Panc1 (cell line): Measurements from ENCODE around the gene ATRN. TPM values are rescaled to one million over a fixed set of nuclear protein-coding genes. Genes with fewer than 3 reads are reported as not detected.

ENCODE experiments used
- ATAC-seq: fragments of 200-7000 bp; cut with Tn5 transposase; 2 replicates; pipeline ENCODE4 v1.9.1; 2020; ENCODE audit warnings: mild to moderate bottlenecking, moderate library complexity
- BruUV-seq: library from RNA; stranded (reverse); fragments of 400-500 nt; replicated peaks from 2 replicates; lab custom pipeline; 2021; lab: Mats Ljungman, UMichigan
- CTCF ChIA-PET: fragments of 300-600 bp; sonication (Branson Sonifier 250); formaldehyde crosslinking; loops from one replicate; lab custom pipeline; 2022; ENCODE audit warnings: antibody characterized with exemption; lab: Charles Lee
- POLR2A ChIA-PET: fragments of 300-600 bp; sonication (Branson Sonifier 250); formaldehyde crosslinking; loops from one replicate; lab custom pipeline; 2022; ENCODE audit warnings: antibody characterized with exemption; lab: Charles Lee
- DNase-seq: peaks from one replicate; pipeline ENCODE4 v3.0.0-alpha.2; 2010; ENCODE audit warnings: low read depth, low spot score
- H3K27ac ChIP-seq: 2 replicates; pipeline ENCODE4 v1.5.1; 2011; ENCODE audit warnings: mild to moderate bottlenecking, low read length, inconsistent platforms
- H3K27me3 ChIP-seq: fragments of 200-500 bp; sonication (Bioruptor generic); 2 replicates; pipeline ENCODE4 v1.6.0; 2014; ENCODE audit warnings: low read length, inconsistent platforms; ENCODE audit not compliant: control insufficient read depth, insufficient read depth
- H3K36me3 ChIP-seq: fragments of 200-500 bp; sonication (Bioruptor generic); 2 replicates; pipeline ENCODE4 v1.5.1; 2014; ENCODE audit warnings: inconsistent platforms, mild to moderate bottlenecking, low read length, moderate library complexity; ENCODE audit not compliant: control insufficient read depth, insufficient read depth
- H3K4me1 ChIP-seq: 2 replicates; pipeline ENCODE4 v1.5.1; 2011; ENCODE audit warnings: inconsistent platforms, mild to moderate bottlenecking, low read length, moderate library complexity; ENCODE audit not compliant: control insufficient read depth, insufficient read depth
- H3K4me3 ChIP-seq, 2 experiments: 2 replicates each; pipeline ENCODE4 v1.5.1; 2011 to 2012; ENCODE audit warnings: low read depth in 2 of 2, low read length in 2 of 2, mild to moderate bottlenecking in 2 of 2, inconsistent platforms in 1 of 2, moderate library complexity in 1 of 2
- H3K9me3 ChIP-seq: fragments of 200-500 bp; sonication (Bioruptor generic); 2 replicates; pipeline ENCODE4 v1.5.1; 2014; ENCODE audit warnings: low read depth, mild to moderate bottlenecking, inconsistent platforms, low read length, moderate library complexity; ENCODE audit not compliant: control insufficient read depth, insufficient read depth
- CTCF ChIP-seq: fragments of 450-650 bp; IDR thresholded peaks from 2 replicates; pipeline ENCODE4 v1.5.1; 2017; ENCODE audit warnings: mild to moderate bottlenecking
- POLR2AphosphoS5 ChIP-seq: IDR thresholded peaks from 2 replicates; pipeline ENCODE4 v1.6.1; 2012; ENCODE audit warnings: mild to moderate bottlenecking, low read depth, low read length, moderate library complexity
- REST ChIP-seq, 2 experiments: IDR thresholded peaks; 2 replicates each; pipeline ENCODE4 v1.6.1; 2011 to 2012; ENCODE audit warnings: low read depth in 2 of 2, control low read depth in 1 of 2, low read length in 1 of 2, mild to moderate bottlenecking in 1 of 2, moderate library complexity in 1 of 2; ENCODE audit not compliant: insufficient read depth in 1 of 2
- SIN3A ChIP-seq: IDR thresholded peaks from 2 replicates; pipeline ENCODE4 v1.6.1; 2012; ENCODE audit warnings: low read depth, mild to moderate bottlenecking, low read length, moderate library complexity, borderline replicate concordance; ENCODE audit not compliant: insufficient read depth
- TCF7L2 ChIP-seq: IDR thresholded peaks from 2 replicates; pipeline ENCODE4 v1.6.1; 2011; ENCODE audit warnings: mild to moderate bottlenecking, low read depth, low read length, inconsistent platforms
- in situ Hi-C: cut with HindIII; loops from 2 replicates; pipeline ENCODE4 v1.10.0; 2016; ENCODE audit warnings: low sequenced_read_pairs, low pct_unique_long_range_greater_than_20kb
- intact Hi-C: fragments of 100-400 bp; cut with micrococcal nuclease; formaldehyde crosslinking; loops from one replicate; pipeline ENCODE4 v1.10.0; 2022; ENCODE audit not compliant: unreplicated experiment
- total RNA-seq: library from RNA; stranded (reverse); gene quantifications from one replicate; pipeline ENCODE4 v1.2.1, GENCODE V29; 2021; ENCODE audit not compliant: unreplicated experiment

The ATRN gene
- total RNA-seq, 1 experiment from 2014 or later, result 33.8 TPM

- no peak for TF ChIP-seq REST (IDR thresholded peaks at IDR 0.05; ENCODE audit: insufficient read depth in 1 of 2, low read depth in 2 of 2, low read length in 1 of 2)
- no peak for TF ChIP-seq POLR2AphosphoS5
- TF ChIP-seq TCF7L2, result no peak
- no peak for TF ChIP-seq SIN3A
- TF ChIP-seq CTCF, result no peak
- ATAC-seq (no peak), DNase-seq (no peak)
- no peaks in the 10 kb centered on the region for H3K9me3 ChIP-seq
- no peak overlapping the region for H3K27ac ChIP-seq
- H3K4me3 ChIP-seq, result no peak overlapping the region
- H3K36me3 ChIP-seq, result no peaks in the 10 kb centered on the region
- ChIA-PET CTCF (interaction anchor here (0.6 kb wide), 1 partner anchor 54 kb away, joined by 6 read pairs; no protein-coding TSS in a partner anchor), POLR2A (interaction anchor here (0.6 kb wide), 1 partner anchor 850 kb away, joined by 5 read pairs; no protein-coding TSS in a partner anchor)
- intact Hi-C loops, result no loop called here
- H3K4me1 ChIP-seq, result no peaks in the 10 kb centered on the region
- H3K27me3 ChIP-seq, result no peaks in the 10 kb centered on the region
- in situ Hi-C loops, result no loop called here
- BruUV-seq, result no TSS peak
Measured at GRCh38 chr20:3630429-3630828, 159.6 kb downstream of the ATRN start.

- no TSS peak for BruUV-seq
- no peak for ATAC-seq
- Histone ChIP-seq H3K9me3 (no peaks in the 10 kb centered on the region), H3K4me1 (no peaks in the 10 kb centered on the region), H3K27ac (no peak overlapping the region), H3K4me3 (no peak overlapping the region), H3K27me3 (no peaks in the 10 kb centered on the region), H3K36me3 (no peaks in the 10 kb centered on the region)
- in situ Hi-C loops, result no loop called here
- ChIA-PET POLR2A (no interaction called here), CTCF (no interaction called here)
- DNase-seq, result no peak
- intact Hi-C loops, result no loop called here
- no peak for TF ChIP-seq CTCF
Measured at GRCh38 chr20:3631534-3631933, 160.7 kb downstream of the ATRN start.
